WTC11 (cell line): ENCODE measurements around the gene MYOM1. TPM values are rescaled to one million over a fixed set of nuclear protein-coding genes. Genes with fewer than 3 reads are reported as not detected.
"Not testable (repeated sequence)": the region's sequence is repeated elsewhere in the genome, so short reads cannot be mapped to it uniquely, and the experiment has no call there.

Experiments
- ATAC-seq: fragments of 200-7000 bp; cut with Tn5 transposase; 2 replicates; pipeline ENCODE4 v1.10.0; 2021; ENCODE audit warnings: mild to moderate bottlenecking, moderate library complexity
- CTCF ChIA-PET: fragments of 300-600 bp; sonication (Branson Sonifier 250); formaldehyde crosslinking; loops from one replicate; lab custom pipeline; 2021; ENCODE audit warnings: antibody characterized with exemption; lab: Charles Lee
- POLR2A ChIA-PET: fragments of 350-600 bp; sonication (Branson Sonifier 250); formaldehyde crosslinking; loops from one replicate; lab custom pipeline; 2021; ENCODE audit warnings: antibody characterized with exemption; lab: Charles Lee
- DNase-seq: peaks from one replicate; pipeline ENCODE4 v3.0.0; 2021; ENCODE audit warnings: low spot score
- H3K27ac Mint-ChIP-seq: 2 replicates; pipeline ENCODE4 v1.8.0; 2021; ENCODE audit warnings: mixed read lengths
- H3K27me3 Mint-ChIP-seq: 2 replicates; pipeline ENCODE4 v1.8.0; 2021; ENCODE audit warnings: low read depth, mild to moderate bottlenecking, moderate library complexity, mixed read lengths
- H3K36me3 Mint-ChIP-seq: 2 replicates; pipeline ENCODE4 v1.8.0; 2021; ENCODE audit warnings: mixed read lengths
- H3K4me1 Mint-ChIP-seq: 2 replicates; pipeline ENCODE4 v1.8.0; 2022; ENCODE audit warnings: mixed read lengths
- H3K4me3 Mint-ChIP-seq: 2 replicates; pipeline ENCODE4 v1.8.0; 2021; ENCODE audit warnings: mild to moderate bottlenecking, moderate library complexity, mixed read lengths
- H3K9me3 Mint-ChIP-seq: 2 replicates; pipeline ENCODE4 v1.8.0; 2021; ENCODE audit warnings: mixed read lengths
- FOXK1 ChIP-seq: sonication (generic); formaldehyde crosslinking; IDR thresholded peaks from 2 replicates; pipeline ENCODE4 v1.8.0; 2022; ENCODE audit warnings: mild to moderate bottlenecking, moderate library complexity, missing genetic modification reagents
- TCF7 ChIP-seq: sonication (generic); formaldehyde crosslinking; IDR thresholded peaks from 2 replicates; pipeline ENCODE4 v1.8.0; 2022; ENCODE audit warnings: mild to moderate bottlenecking, low read depth, missing genetic modification reagents, moderate library complexity
- ZNF138 ChIP-seq: sonication (generic); formaldehyde crosslinking; conservative IDR thresholded peaks from 2 replicates; pipeline ENCODE4 v1.8.1; 2022; ENCODE audit warnings: mild to moderate bottlenecking, moderate library complexity, missing genetic modification reagents
- total RNA-seq: library from RNA; stranded (reverse); gene quantifications from 3 replicates; pipeline ENCODE4 v1.2.3, GENCODE V29; 2021
- TF ChIP-seq, protein P1 (sequence below): fragments of 250-450 bp; sonication (Bioruptor Pico); IDR thresholded peaks from 2 replicates; pipeline ENCODE4 v1.9.0; 2021; ENCODE audit warnings: mild to moderate bottlenecking, borderline replicate concordance
- TF ChIP-seq, protein P2 (sequence below): sonication (generic); formaldehyde crosslinking; IDR thresholded peaks from 2 replicates; pipeline ENCODE4 v1.8.0; 2022; ENCODE audit warnings: missing genetic modification reagents
- TF ChIP-seq, protein P3 (sequence below): sonication (generic); formaldehyde crosslinking; IDR thresholded peaks from 2 replicates; pipeline ENCODE4 v1.8.0; 2022; ENCODE audit warnings: mild to moderate bottlenecking, missing genetic modification reagents
- TF ChIP-seq, protein P4 (sequence below): fragments of 250-450 bp; sonication (Bioruptor Pico); conservative IDR thresholded peaks from 2 replicates; pipeline ENCODE4 v1.9.0; 2021; ENCODE audit warnings: mild to moderate bottlenecking
- TF ChIP-seq, protein P5 (sequence below): fragments of 250-450 bp; sonication (Bioruptor Pico); IDR thresholded peaks from 2 replicates; pipeline ENCODE4 v1.9.0; 2021; ENCODE audit warnings: mild to moderate bottlenecking

Gene MYOM1
- total RNA-seq, 1 experiment from 2014 or later: 0.35 TPM

DNA sequence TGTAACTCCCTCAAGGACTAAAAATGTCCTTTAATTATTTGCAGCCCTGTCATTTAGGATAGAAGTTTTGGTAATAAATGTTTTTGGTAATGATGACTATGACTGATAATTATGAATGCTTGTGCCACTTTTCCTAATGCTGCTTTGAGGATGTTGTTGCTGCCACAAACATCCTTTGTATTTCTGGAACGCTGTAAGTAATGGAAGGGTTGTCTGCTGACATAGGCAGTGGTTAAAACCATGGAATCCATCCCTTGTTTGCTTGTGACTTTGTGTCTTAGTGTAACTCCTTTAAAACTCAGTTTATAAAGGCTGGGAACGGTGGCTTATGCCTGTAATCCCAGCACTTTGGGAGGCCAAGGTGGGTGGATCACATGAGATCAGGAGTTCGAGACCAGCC, 187.0 kb downstream of the MYOM1 start (continued):
- TF ChIP-seq, protein P1, sequence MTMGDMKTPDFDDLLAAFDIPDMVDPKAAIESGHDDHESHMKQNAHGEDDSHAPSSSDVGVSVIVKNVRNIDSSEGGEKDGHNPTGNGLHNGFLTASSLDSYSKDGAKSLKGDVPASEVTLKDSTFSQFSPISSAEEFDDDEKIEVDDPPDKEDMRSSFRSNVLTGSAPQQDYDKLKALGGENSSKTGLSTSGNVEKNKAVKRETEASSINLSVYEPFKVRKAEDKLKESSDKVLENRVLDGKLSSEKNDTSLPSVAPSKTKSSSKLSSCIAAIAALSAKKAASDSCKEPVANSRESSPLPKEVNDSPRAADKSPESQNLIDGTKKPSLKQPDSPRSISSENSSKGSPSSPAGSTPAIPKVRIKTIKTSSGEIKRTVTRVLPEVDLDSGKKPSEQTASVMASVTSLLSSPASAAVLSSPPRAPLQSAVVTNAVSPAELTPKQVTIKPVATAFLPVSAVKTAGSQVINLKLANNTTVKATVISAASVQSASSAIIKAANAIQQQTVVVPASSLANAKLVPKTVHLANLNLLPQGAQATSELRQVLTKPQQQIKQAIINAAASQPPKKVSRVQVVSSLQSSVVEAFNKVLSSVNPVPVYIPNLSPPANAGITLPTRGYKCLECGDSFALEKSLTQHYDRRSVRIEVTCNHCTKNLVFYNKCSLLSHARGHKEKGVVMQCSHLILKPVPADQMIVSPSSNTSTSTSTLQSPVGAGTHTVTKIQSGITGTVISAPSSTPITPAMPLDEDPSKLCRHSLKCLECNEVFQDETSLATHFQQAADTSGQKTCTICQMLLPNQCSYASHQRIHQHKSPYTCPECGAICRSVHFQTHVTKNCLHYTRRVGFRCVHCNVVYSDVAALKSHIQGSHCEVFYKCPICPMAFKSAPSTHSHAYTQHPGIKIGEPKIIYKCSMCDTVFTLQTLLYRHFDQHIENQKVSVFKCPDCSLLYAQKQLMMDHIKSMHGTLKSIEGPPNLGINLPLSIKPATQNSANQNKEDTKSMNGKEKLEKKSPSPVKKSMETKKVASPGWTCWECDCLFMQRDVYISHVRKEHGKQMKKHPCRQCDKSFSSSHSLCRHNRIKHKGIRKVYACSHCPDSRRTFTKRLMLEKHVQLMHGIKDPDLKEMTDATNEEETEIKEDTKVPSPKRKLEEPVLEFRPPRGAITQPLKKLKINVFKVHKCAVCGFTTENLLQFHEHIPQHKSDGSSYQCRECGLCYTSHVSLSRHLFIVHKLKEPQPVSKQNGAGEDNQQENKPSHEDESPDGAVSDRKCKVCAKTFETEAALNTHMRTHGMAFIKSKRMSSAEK (CRISPR knock-in tag): no peak
- TF ChIP-seq, protein P2, sequence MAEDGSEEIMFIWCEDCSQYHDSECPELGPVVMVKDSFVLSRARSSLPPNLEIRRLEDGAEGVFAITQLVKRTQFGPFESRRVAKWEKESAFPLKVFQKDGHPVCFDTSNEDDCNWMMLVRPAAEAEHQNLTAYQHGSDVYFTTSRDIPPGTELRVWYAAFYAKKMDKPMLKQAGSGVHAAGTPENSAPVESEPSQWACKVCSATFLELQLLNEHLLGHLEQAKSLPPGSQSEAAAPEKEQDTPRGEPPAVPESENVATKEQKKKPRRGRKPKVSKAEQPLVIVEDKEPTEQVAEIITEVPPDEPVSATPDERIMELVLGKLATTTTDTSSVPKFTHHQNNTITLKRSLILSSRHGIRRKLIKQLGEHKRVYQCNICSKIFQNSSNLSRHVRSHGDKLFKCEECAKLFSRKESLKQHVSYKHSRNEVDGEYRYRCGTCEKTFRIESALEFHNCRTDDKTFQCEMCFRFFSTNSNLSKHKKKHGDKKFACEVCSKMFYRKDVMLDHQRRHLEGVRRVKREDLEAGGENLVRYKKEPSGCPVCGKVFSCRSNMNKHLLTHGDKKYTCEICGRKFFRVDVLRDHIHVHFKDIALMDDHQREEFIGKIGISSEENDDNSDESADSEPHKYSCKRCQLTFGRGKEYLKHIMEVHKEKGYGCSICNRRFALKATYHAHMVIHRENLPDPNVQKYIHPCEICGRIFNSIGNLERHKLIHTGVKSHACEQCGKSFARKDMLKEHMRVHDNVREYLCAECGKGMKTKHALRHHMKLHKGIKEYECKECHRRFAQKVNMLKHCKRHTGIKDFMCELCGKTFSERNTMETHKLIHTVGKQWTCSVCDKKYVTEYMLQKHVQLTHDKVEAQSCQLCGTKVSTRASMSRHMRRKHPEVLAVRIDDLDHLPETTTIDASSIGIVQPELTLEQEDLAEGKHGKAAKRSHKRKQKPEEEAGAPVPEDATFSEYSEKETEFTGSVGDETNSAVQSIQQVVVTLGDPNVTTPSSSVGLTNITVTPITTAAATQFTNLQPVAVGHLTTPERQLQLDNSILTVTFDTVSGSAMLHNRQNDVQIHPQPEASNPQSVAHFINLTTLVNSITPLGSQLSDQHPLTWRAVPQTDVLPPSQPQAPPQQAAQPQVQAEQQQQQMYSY (CRISPR knock-in tag): no peak
- TF ChIP-seq, protein P3, sequence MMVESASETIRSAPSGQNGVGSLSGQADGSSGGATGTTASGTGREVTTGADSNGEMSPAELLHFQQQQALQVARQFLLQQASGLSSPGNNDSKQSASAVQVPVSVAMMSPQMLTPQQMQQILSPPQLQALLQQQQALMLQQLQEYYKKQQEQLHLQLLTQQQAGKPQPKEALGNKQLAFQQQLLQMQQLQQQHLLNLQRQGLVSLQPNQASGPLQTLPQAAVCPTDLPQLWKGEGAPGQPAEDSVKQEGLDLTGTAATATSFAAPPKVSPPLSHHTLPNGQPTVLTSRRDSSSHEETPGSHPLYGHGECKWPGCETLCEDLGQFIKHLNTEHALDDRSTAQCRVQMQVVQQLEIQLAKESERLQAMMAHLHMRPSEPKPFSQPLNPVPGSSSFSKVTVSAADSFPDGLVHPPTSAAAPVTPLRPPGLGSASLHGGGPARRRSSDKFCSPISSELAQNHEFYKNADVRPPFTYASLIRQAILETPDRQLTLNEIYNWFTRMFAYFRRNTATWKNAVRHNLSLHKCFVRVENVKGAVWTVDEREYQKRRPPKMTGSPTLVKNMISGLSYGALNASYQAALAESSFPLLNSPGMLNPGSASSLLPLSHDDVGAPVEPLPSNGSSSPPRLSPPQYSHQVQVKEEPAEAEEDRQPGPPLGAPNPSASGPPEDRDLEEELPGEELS (CRISPR knock-in tag): no peak
- TF ChIP-seq, protein P4, sequence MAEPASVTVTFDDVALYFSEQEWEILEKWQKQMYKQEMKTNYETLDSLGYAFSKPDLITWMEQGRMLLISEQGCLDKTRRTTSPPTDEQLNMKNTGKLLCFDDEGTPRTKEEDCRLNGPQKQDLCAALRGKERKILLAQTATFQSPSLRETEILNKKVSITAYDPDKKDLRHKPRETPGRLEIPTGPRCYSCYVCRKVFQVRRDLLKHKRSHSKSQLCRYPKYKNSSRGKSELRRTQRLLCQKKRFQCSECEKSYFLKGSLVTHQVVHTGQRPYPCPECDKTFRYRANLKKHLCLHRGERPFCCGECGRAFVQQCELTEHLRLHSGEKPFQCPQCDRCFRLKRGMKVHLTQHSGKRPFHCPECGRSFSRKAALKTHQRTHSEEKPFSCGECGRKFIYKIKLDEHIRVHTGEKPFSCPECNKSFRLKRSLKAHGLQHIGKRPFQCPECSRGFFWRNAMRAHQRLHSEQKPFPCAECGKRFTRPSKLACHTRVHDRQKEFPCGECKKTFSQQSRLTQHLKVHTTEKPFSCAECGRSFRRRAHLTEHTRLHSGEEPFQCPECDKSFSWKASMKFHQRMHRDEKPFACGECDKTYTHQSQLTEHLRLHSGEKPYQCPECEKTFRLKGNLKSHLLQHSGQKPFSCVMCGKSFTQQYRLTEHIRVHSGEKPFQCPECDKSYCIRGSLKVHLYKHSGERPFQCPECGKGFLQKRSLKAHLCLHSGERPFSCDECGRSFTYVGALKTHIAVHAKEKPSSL (CRISPR knock-in tag): no peak
- TF ChIP-seq, protein P5, sequence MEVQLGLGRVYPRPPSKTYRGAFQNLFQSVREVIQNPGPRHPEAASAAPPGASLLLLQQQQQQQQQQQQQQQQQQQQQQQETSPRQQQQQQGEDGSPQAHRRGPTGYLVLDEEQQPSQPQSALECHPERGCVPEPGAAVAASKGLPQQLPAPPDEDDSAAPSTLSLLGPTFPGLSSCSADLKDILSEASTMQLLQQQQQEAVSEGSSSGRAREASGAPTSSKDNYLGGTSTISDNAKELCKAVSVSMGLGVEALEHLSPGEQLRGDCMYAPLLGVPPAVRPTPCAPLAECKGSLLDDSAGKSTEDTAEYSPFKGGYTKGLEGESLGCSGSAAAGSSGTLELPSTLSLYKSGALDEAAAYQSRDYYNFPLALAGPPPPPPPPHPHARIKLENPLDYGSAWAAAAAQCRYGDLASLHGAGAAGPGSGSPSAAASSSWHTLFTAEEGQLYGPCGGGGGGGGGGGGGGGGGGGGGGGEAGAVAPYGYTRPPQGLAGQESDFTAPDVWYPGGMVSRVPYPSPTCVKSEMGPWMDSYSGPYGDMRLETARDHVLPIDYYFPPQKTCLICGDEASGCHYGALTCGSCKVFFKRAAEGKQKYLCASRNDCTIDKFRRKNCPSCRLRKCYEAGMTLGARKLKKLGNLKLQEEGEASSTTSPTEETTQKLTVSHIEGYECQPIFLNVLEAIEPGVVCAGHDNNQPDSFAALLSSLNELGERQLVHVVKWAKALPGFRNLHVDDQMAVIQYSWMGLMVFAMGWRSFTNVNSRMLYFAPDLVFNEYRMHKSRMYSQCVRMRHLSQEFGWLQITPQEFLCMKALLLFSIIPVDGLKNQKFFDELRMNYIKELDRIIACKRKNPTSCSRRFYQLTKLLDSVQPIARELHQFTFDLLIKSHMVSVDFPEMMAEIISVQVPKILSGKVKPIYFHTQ (CRISPR knock-in tag): no peak

DNA sequence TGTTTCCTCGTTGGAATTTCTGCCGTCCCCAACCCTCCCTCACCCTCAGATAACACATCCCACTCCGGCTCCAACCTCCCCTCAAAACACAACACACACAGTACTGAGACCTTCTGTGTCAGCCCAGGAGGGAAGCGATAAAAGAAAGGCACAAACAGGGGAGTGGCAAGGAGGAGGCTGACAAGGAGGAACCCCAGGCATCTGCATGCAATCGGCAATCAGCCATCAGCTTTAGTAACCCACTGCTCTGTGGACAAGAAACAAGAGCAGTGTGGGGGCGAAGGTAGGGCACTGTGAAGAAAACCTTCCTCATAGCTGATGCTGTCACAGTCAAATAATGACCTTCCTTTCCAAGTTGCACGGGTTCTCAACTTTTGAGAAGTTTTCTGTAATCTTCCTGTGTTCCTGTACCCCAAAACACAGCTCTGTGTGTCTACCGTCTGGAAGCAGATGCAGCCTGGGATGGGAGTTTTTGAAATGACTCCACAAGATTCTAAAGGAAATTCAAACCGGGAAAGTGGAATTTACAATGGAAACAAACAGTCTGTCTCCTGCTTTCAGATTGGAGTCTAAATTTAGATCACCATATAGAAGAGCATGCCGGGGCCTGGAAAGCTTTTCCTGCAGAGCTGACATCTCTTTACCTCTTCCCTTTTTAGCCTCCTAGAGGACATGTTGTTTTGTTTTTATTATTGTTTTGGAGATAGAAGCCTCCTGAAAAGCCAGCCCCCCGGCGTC, 190.4 kb downstream of the MYOM1 start:
- no peaks in the 10 kb centered on the region for H3K9me3 Mint-ChIP-seq
- H3K4me1 Mint-ChIP-seq: peaks cover 15% of the 10 kb centered on the region
- H3K27ac Mint-ChIP-seq: 0 out of 2 replicates have a peak overlapping the region, but pooled peaks have one; percentile 13
- no peaks in the 10 kb centered on the region for H3K36me3 Mint-ChIP-seq
- TF ChIP-seq ZNF138 (CRISPR knock-in tag) (no peak), FOXK1 (CRISPR knock-in tag) (no peak), TCF7 (CRISPR knock-in tag) (no peak)
- POLR2A ChIA-PET: interaction anchor here (0.6 kb wide), 1 partner anchor 52 kb away, joined by 3 read pairs; no protein-coding TSS in a partner anchor
- H3K27me3 Mint-ChIP-seq: no peaks in the 10 kb centered on the region
- H3K4me3 Mint-ChIP-seq: no peak overlapping the region
- CTCF ChIA-PET: interaction anchor here (0.9 to 1.2 kb wide), 3 partner anchors 33 to 122 kb away, joined by 3 to 6 read pairs (median 3); no protein-coding TSS in a partner anchor
- no peak; the same call in 1 of the 2 replicates for ATAC-seq
- no peak for DNase-seq

DNA sequence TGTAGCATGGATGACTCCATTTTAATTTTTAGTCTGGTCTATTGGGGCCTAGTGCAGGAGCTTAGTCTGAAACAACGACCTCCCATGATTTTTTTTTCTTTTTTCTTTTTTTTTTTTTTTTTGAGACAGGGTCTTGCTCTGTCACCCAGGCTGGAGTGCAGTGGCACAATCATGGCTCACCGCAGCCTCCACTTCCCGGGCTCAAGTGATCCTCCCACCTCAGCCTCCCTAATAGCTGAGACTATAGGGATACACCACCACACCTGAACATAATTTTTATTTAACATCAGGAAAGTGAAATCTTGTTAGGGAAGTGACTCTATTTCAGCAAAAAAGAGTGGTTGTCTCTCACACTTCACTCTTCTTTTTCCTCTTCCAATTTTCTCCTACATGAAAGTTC, 191.7 kb downstream of the MYOM1 start:
- CTCF ChIA-PET: interaction anchor here (0.6 to 0.7 kb wide), 2 partner anchors 14 to 142 kb away, joined by 3 read pairs; no protein-coding TSS in a partner anchor
- DNase-seq, H3K27ac Mint-ChIP-seq, H3K36me3 Mint-ChIP-seq, H3K4me3 Mint-ChIP-seq, ATAC-seq, POLR2A ChIA-PET, H3K27me3 Mint-ChIP-seq, H3K9me3 Mint-ChIP-seq: not testable (repeated sequence)
- H3K4me1 Mint-ChIP-seq: peaks cover 15% of the 10 kb centered on the region
